Prostate gland (tissue), 2 donors: ENCODE data around the gene MORN1.

ENCODE experiments used
- POLR2A ChIP-seq: fragments of 450-650 bp; IDR thresholded peaks from one replicate; pipeline ENCODE4 v1.6.1; 2016; ENCODE audit warnings: antibody characterized with exemption, mild to moderate bottlenecking
- TF ChIP-seq, protein P1 (sequence below), 4 experiments: fragments of 200-600 bp in 2 of 4; fragments of 450-650 bp in 2 of 4; sonication (generic) in 2 of 4; IDR thresholded peaks; 1 replicate in 3 of 4; 2 replicates in 1 of 4; pipeline ENCODE4 v1.5.1; 2016 to 2019; ENCODE audit warnings: antibody characterized with exemption in 4 of 4, mild to moderate bottlenecking in 2 of 4, moderate library complexity in 2 of 4

DNA sequence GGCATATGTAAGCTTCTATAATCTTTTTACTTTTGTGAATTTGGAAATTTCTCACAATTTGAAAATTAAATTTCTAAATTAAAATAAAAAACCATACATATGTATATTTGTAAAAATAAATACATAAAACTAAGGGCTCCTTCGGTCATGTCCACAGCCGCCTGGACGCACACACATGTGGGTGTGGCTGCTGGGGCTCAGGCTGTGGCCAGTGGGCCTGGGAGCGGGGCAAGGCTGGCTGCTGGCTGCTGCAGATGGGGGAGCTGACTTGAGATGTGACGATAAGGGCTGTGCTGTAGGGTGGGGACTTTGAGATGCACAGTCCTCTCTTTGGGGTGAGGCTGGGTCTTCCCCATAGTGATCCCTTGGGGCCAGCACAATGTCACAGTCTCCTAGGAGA lies 5.1 kb upstream of the MORN1 start:
- TF ChIP-seq POLR2A: no peak
- TF ChIP-seq, protein P1, sequence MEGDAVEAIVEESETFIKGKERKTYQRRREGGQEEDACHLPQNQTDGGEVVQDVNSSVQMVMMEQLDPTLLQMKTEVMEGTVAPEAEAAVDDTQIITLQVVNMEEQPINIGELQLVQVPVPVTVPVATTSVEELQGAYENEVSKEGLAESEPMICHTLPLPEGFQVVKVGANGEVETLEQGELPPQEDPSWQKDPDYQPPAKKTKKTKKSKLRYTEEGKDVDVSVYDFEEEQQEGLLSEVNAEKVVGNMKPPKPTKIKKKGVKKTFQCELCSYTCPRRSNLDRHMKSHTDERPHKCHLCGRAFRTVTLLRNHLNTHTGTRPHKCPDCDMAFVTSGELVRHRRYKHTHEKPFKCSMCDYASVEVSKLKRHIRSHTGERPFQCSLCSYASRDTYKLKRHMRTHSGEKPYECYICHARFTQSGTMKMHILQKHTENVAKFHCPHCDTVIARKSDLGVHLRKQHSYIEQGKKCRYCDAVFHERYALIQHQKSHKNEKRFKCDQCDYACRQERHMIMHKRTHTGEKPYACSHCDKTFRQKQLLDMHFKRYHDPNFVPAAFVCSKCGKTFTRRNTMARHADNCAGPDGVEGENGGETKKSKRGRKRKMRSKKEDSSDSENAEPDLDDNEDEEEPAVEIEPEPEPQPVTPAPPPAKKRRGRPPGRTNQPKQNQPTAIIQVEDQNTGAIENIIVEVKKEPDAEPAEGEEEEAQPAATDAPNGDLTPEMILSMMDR (IDR thresholded peaks at IDR 0.05): no peak
